GM12878 (cell line): ENCODE measurements around the gene KIAA0825. TPM values are rescaled to one million over a fixed set of nuclear protein-coding genes. Genes with fewer than 3 reads are reported as not detected.

Experiments
- GABPA ChIP-seq: IDR thresholded peaks from 2 replicates; pipeline ENCODE4 v1.6.1; 2014; ENCODE audit warnings: antibody characterized with exemption, low read depth, mild to moderate bottlenecking, inconsistent platforms
- HCFC1 ChIP-seq: fragments of 150-350 bp; IDR thresholded peaks from 2 replicates; pipeline ENCODE4 v1.6.1; 2014; ENCODE audit warnings: low read length
- IRF5 ChIP-seq: fragments of 450-650 bp; IDR thresholded peaks from 2 replicates; pipeline ENCODE4 v1.6.1; 2017; ENCODE audit warnings: borderline replicate concordance
- NFIC ChIP-seq: IDR thresholded peaks from 2 replicates; pipeline ENCODE4 v1.6.1; 2012; ENCODE audit warnings: low read depth, mild to moderate bottlenecking, inconsistent platforms, low read length, moderate library complexity
- RELB ChIP-seq: fragments of 450-650 bp; IDR thresholded peaks from 2 replicates; pipeline ENCODE4 v1.6.1; 2017; ENCODE audit warnings: low read depth, mild to moderate bottlenecking, moderate library complexity
- SKIL ChIP-seq: fragments of 450-650 bp; IDR thresholded peaks from 2 replicates; pipeline ENCODE4 v1.6.1; 2017; ENCODE audit warnings: mild to moderate bottlenecking, low read depth, inconsistent platforms; ENCODE audit not compliant: poor library complexity, severe bottlenecking
- ZBTB11 ChIP-seq: fragments of 450-650 bp; formaldehyde crosslinking; IDR thresholded peaks from 2 replicates; pipeline ENCODE4 v1.5.0; 2022; ENCODE audit warnings: mild to moderate bottlenecking, missing genetic modification characterization
- polyA plus RNA-seq, 11 experiments: library from polyadenylated mRNA; depleted of rRNA in 4 of 11; unstranded in 6 of 11; stranded (reverse) in 5 of 11; fragments of >200 nt; fragmentation: Nextera tagmentation in 4 of 11; fragmentation: Illumina TruSeq in 1 of 11; extraction: Ambion mirVana in 4 of 11; extraction: Trizol in 1 of 11; gene quantifications; 1 replicate in 1 of 11; 2 replicates in 10 of 11; pipeline versions ENCODE4 v1.2.1 to v1.2.3, GENCODE V29; 2011 to 2016; ENCODE audit warnings: inconsistent platforms in 2 of 11, missing spikeins in 2 of 11, low read depth in 1 of 11
- total RNA-seq, 4 experiments: library from RNA; depleted of rRNA in 3 of 4; stranded (reverse); fragments of >200 nt in 3 of 4; fragmentation: Illumina TruSeq in 1 of 4; extraction: Trizol in 1 of 4; gene quantifications; 2 replicates each; pipeline versions ENCODE4 v1.2.1 to v1.2.3, GENCODE V29; 2013 to 2021

The KIAA0825 gene
- total and polyA plus RNA-seq, 10 of the 15 experiments (the other 5 are each of a cell fraction or from before 2014, with no cell fraction given): 0.55 to 1.9 (median 1.5) TPM

GRCh38 chr5:94667937-94668336 is 49.5 kb upstream of the KIAA0825 start (continued):
- TF ChIP-seq RELB: no peak
- TF ChIP-seq NFIC: no peak
- TF ChIP-seq IRF5: no peak
- TF ChIP-seq HCFC1: no peak
- no peak for TF ChIP-seq SKIL
- TF ChIP-seq ZBTB11 (CRISPR knock-in tag): no peak
- TF ChIP-seq GABPA: no peak
- TF ChIP-seq, all 136 proteins: peak for 0
